Caco-2 (cell line): Measurements from ENCODE around the gene MRPL12. TPM values are rescaled to one million over a fixed set of nuclear protein-coding genes. Genes with fewer than 3 reads are reported as not detected.

Experiments
- BruUV-seq: library from RNA; stranded (reverse); fragments of 400-500 nt; replicated peaks from 2 replicates; lab custom pipeline; 2021; lab: Mats Ljungman, UMichigan
- CTCF ChIA-PET: fragments of 300-600 bp; sonication (Branson Sonifier 250); formaldehyde crosslinking; loops from one replicate; lab custom pipeline; 2022; ENCODE audit warnings: antibody characterized with exemption; lab: Charles Lee
- POLR2A ChIA-PET: fragments of 300-600 bp; sonication (Branson Sonifier 250); formaldehyde crosslinking; loops from one replicate; lab custom pipeline; 2022; ENCODE audit warnings: antibody characterized with exemption; lab: Charles Lee
- DNase-seq, 2 experiments: peaks; one replicate each; pipeline versions ENCODE4 v3.0.0 to v3.0.0-alpha.2; 2020 to 2022
- H3K27me3 ChIP-seq: replicated peaks from 2 replicates; pipeline ENCODE4 v1.6.0; 2011; ENCODE audit warnings: low read length; ENCODE audit not compliant: control insufficient read depth, insufficient read depth
- H3K36me3 ChIP-seq: 2 replicates; pipeline ENCODE4 v1.5.1; 2011; ENCODE audit warnings: low read length; ENCODE audit not compliant: control insufficient read depth, insufficient read depth
- H3K4me1 ChIP-seq: fragments of 250-450 bp; sonication (Bioruptor Pico); 2 replicates; pipeline ENCODE4 v1.5.1; 2020; ENCODE audit warnings: mild to moderate bottlenecking
- H3K4me3 ChIP-seq: 2 replicates; pipeline ENCODE4 v1.5.1; 2011; ENCODE audit warnings: low read depth, mild to moderate bottlenecking, control low read depth, low read length
- H3K9me3 ChIP-seq: fragments of 250-450 bp; sonication (Bioruptor Pico); 2 replicates; pipeline ENCODE4 v1.5.1; 2020; ENCODE audit warnings: mild to moderate bottlenecking, moderate library complexity
- H3K27ac Mint-ChIP-seq: one replicate; pipeline ENCODE4 v1.8.0; 2022; ENCODE audit warnings: mixed read lengths; ENCODE audit not compliant: unreplicated experiment
- H3K27me3 Mint-ChIP-seq: one replicate; pipeline ENCODE4 v1.8.0; 2022; ENCODE audit warnings: mixed read lengths; ENCODE audit not compliant: insufficient read depth, unreplicated experiment
- H3K36me3 Mint-ChIP-seq: one replicate; pipeline ENCODE4 v1.8.0; 2022; ENCODE audit warnings: mild to moderate bottlenecking, mixed read lengths; ENCODE audit not compliant: insufficient read depth, unreplicated experiment
- H3K4me1 Mint-ChIP-seq: one replicate; pipeline ENCODE4 v1.8.0; 2022; ENCODE audit warnings: low read depth, mixed read lengths; ENCODE audit not compliant: unreplicated experiment
- H3K4me3 Mint-ChIP-seq: one replicate; pipeline ENCODE4 v1.8.0; 2022; ENCODE audit warnings: mild to moderate bottlenecking, moderate library complexity, mixed read lengths; ENCODE audit not compliant: unreplicated experiment
- H3K9me3 Mint-ChIP-seq: one replicate; pipeline ENCODE4 v1.8.0; 2022; ENCODE audit warnings: mixed read lengths; ENCODE audit not compliant: unreplicated experiment
- CTCF ChIP-seq, 2 experiments: fragments of 200-600 bp in 1 of 2; IDR thresholded peaks; 1 replicate in 1 of 2; 2 replicates in 1 of 2; pipeline versions ENCODE4 v1.5.1 to v1.8.0; 2011 to 2022; ENCODE audit warnings: antibody characterized with exemption in 1 of 2, control low read depth in 1 of 2, inconsistent platforms in 1 of 2, low read depth in 1 of 2, low read length in 1 of 2, mild to moderate bottlenecking in 1 of 2, moderate library complexity in 1 of 2; ENCODE audit not compliant: insufficient read depth in 1 of 2, severe bottlenecking in 1 of 2, unreplicated experiment in 1 of 2
- intact Hi-C: fragments of 100-400 bp; cut with micrococcal nuclease; formaldehyde crosslinking; loops from one replicate; pipeline ENCODE4 v1.10.0; 2022; ENCODE audit not compliant: unreplicated experiment
- total RNA-seq: library from RNA; stranded (reverse); gene quantifications from 2 replicates; pipeline ENCODE4 v1.2.3, GENCODE V29; 2022

Gene MRPL12
- total RNA-seq, 1 experiment from 2014 or later: 164 TPM

- Histone ChIP-seq H3K36me3 (peaks cover 8% of the 10 kb centered on the region), H3K9me3 (no peaks in the 10 kb centered on the region), H3K4me3 (peak overlapping the region; percentile 86), H3K4me1 (peaks cover 18% of the 10 kb centered on the region), H3K27me3 (no peaks in the 10 kb centered on the region)
- peaks cover 23% of the 10 kb centered on the region for H3K4me1 Mint-ChIP-seq
- ChIA-PET POLR2A (interaction anchor here (0.7 to 3.0 kb wide), 4 partner anchors 10 to 129 kb away, joined by 4 to 45 read pairs (median 4); partner anchors contain the start of genes ARL16, HGS and MCRIP1), CTCF (interaction anchor here (1.0 kb wide), 1 partner anchor 8 kb away, joined by 3 read pairs; the partner anchor contains the start of gene SLC25A10)
- BruUV-seq: TSS peak; percentile 25
- H3K27me3 Mint-ChIP-seq: no peaks in the 10 kb centered on the region
- no peak for DNase-seq
- H3K36me3 Mint-ChIP-seq: peaks cover 96% of the 10 kb centered on the region
- H3K4me3 Mint-ChIP-seq: peak overlapping the region; percentile 93
- H3K27ac Mint-ChIP-seq: no peak overlapping the region
- intact Hi-C loops: loop anchor here (1.0 kb wide), 2 partner anchors 7 to 21 kb away; partner anchors contain the start of gene ARL16
- H3K9me3 Mint-ChIP-seq: no peaks in the 10 kb centered on the region
- TF ChIP-seq CTCF (IDR thresholded peaks at IDR 0.05; ENCODE audit: insufficient read depth in 1 of 2, low read depth in 1 of 2, low read length in 1 of 2, severe bottlenecking in 1 of 2, unreplicated experiment in 1 of 2): no peak
Measured at GRCh38 chr17:81703747-81704654, 834 bp downstream of the MRPL12 start.

GRCh38 chr17:81705518-81706231, 2.5 kb downstream of the MRPL12 start:
- no peaks in the 10 kb centered on the region for H3K9me3 ChIP-seq
- H3K27ac Mint-ChIP-seq: no peak overlapping the region
- peaks cover 25% of the 10 kb centered on the region for H3K4me1 Mint-ChIP-seq
- intact Hi-C loops: no loop called here
- POLR2A ChIA-PET: no interaction called here
- H3K36me3 Mint-ChIP-seq: peaks cover 94% of the 10 kb centered on the region
- DNase-seq: no peak
- H3K9me3 Mint-ChIP-seq: no peaks in the 10 kb centered on the region
- peaks cover 8% of the 10 kb centered on the region for H3K36me3 ChIP-seq
- CTCF ChIA-PET: no interaction called here
- BruUV-seq: no TSS peak
- no peaks in the 10 kb centered on the region for H3K27me3 Mint-ChIP-seq
- H3K27me3 ChIP-seq: no peaks in the 10 kb centered on the region
- no peak for TF ChIP-seq CTCF (IDR thresholded peaks at IDR 0.05; ENCODE audit: insufficient read depth in 1 of 2, low read depth in 1 of 2, low read length in 1 of 2, severe bottlenecking in 1 of 2, unreplicated experiment in 1 of 2)
- H3K4me1 ChIP-seq: peaks cover 32% of the 10 kb centered on the region
- H3K4me3 Mint-ChIP-seq: no peak overlapping the region
- no peak overlapping the region for H3K4me3 ChIP-seq

- Mint-ChIP-seq H3K4me3 (no peak overlapping the region), H3K27ac (no peak overlapping the region), H3K27me3 (no peaks in the 10 kb centered on the region), H3K4me1 (peaks cover 24% of the 10 kb centered on the region), H3K9me3 (no peaks in the 10 kb centered on the region), H3K36me3 (peaks cover 94% of the 10 kb centered on the region)
- H3K4me3 ChIP-seq: no peak overlapping the region
- no peaks in the 10 kb centered on the region for H3K27me3 ChIP-seq
- no peaks in the 10 kb centered on the region for H3K9me3 ChIP-seq
- H3K36me3 ChIP-seq: peaks cover 7% of the 10 kb centered on the region
- intact Hi-C loops: no loop called here
- H3K4me1 ChIP-seq: peaks cover 37% of the 10 kb centered on the region
- CTCF ChIA-PET: no interaction called here
- POLR2A ChIA-PET: no interaction called here
- BruUV-seq: no TSS peak
- no peak for DNase-seq
- TF ChIP-seq CTCF (IDR thresholded peaks at IDR 0.05; ENCODE audit: insufficient read depth in 1 of 2, low read depth in 1 of 2, low read length in 1 of 2, severe bottlenecking in 1 of 2, unreplicated experiment in 1 of 2): no peak
Measured at GRCh38 chr17:81706232-81706611, 3.1 kb downstream of the MRPL12 start.
